Muscle of leg (tissue), 11 donors: ENCODE data around the gene IL3RA. TPM values are rescaled to one million over a fixed set of nuclear protein-coding genes. Genes with fewer than 3 reads are reported as not detected.
"Not testable (repeated sequence)": the region's sequence is repeated elsewhere in the genome, so short reads cannot be mapped to it uniquely, and the experiment has no call there.

Experiments
- DNase-seq: peaks from one replicate; pipeline ENCODE4 v3.0.0; 2013
- H3K27ac ChIP-seq: one replicate; pipeline ENCODE4 v1.5.1; 2013; ENCODE audit warnings: mild to moderate bottlenecking, low read length, control low read depth
- H3K27me3 ChIP-seq: one replicate; pipeline ENCODE4 v1.6.1; 2013; ENCODE audit warnings: low read length; ENCODE audit not compliant: control insufficient read depth, insufficient read depth
- H3K36me3 ChIP-seq: one replicate; pipeline ENCODE4 v1.6.1; 2013; ENCODE audit warnings: low read length; ENCODE audit not compliant: control insufficient read depth, insufficient read depth
- H3K4me1 ChIP-seq: one replicate; pipeline ENCODE4 v1.6.1; 2013; ENCODE audit warnings: low read length; ENCODE audit not compliant: control insufficient read depth, insufficient read depth
- H3K4me3 ChIP-seq: one replicate; pipeline ENCODE4 v1.5.1; 2013; ENCODE audit warnings: low read length, control low read depth
- H3K9me3 ChIP-seq: replicated peaks from 2 replicates; pipeline ENCODE4 v1.6.1; 2013; ENCODE audit warnings: low read depth, low read length; ENCODE audit not compliant: control insufficient read depth
- WGBS: methylation state at CpG from one replicate; pipeline ENCODE4 v1.1.5; 2013; ENCODE audit warnings: missing lambda C conversion rate; ENCODE audit not compliant: insufficient coverage; 5-methylcytosine and 5-hydroxymethylcytosine counted together
- polyA plus RNA-seq, 8 donors: library from polyadenylated mRNA; unstranded; fragments of 120-200 nt; gene quantifications; one replicate each; pipeline versions ENCODE4 v1.2.1 to v1.2.3, GENCODE V29; 2013; ENCODE audit warnings: inconsistent platforms in 1 of 8, low replicate concordance in 1 of 8; ENCODE audit not compliant: insufficient read length in 8 of 8, insufficient read depth in 1 of 8
- total RNA-seq: library from RNA; stranded (reverse); fragments of 120-200 nt; gene quantifications from one replicate; pipeline ENCODE4 v1.2.4, GENCODE V29; 2013

The IL3RA gene
- total and polyA plus RNA-seq, 9 donors: 7.8 to 24.7 (median 19.0) TPM

- Histone ChIP-seq H3K4me3 (no peak overlapping the region), H3K4me1 (peaks cover 21% of the 10 kb centered on the region), H3K27ac (no peak overlapping the region), H3K36me3 (peaks cover 10% of the 10 kb centered on the region), H3K27me3 (no peaks in the 10 kb centered on the region), H3K9me3 (no peaks in the 10 kb centered on the region)
- DNase-seq: no peak
- whole genome bisulfite sequencing: 72% methylated on average over 16 of the region's 29 CpGs
These were observed 61.1 kb downstream of the IL3RA start for GRCh38 chrX:1397441-1398270.

GRCh38 chrX:1398431-1399340 lies 62.1 kb downstream of the IL3RA start:
- Histone ChIP-seq H3K4me1 (peaks cover 15% of the 10 kb centered on the region), H3K27ac (no peak overlapping the region), H3K4me3 (no peak overlapping the region), H3K27me3 (no peaks in the 10 kb centered on the region), H3K36me3 (peaks cover 19% of the 10 kb centered on the region), H3K9me3 (no peaks in the 10 kb centered on the region)
- WGBS: 78% methylated on average over 22 of the region's 29 CpGs
- no peak for DNase-seq

GRCh38 chrX:1400049-1400448 lies 63.5 kb downstream of the IL3RA start:
- Histone ChIP-seq H3K9me3 (no peaks in the 10 kb centered on the region), H3K4me3 (no peak overlapping the region), H3K27ac (no peak overlapping the region), H3K27me3 (no peaks in the 10 kb centered on the region), H3K36me3 (peaks cover 30% of the 10 kb centered on the region), H3K4me1 (peaks cover 3% of the 10 kb centered on the region)
- no peak for DNase-seq
- WGBS: 79% methylated on average over 5 of the region's 12 CpGs

DNA sequence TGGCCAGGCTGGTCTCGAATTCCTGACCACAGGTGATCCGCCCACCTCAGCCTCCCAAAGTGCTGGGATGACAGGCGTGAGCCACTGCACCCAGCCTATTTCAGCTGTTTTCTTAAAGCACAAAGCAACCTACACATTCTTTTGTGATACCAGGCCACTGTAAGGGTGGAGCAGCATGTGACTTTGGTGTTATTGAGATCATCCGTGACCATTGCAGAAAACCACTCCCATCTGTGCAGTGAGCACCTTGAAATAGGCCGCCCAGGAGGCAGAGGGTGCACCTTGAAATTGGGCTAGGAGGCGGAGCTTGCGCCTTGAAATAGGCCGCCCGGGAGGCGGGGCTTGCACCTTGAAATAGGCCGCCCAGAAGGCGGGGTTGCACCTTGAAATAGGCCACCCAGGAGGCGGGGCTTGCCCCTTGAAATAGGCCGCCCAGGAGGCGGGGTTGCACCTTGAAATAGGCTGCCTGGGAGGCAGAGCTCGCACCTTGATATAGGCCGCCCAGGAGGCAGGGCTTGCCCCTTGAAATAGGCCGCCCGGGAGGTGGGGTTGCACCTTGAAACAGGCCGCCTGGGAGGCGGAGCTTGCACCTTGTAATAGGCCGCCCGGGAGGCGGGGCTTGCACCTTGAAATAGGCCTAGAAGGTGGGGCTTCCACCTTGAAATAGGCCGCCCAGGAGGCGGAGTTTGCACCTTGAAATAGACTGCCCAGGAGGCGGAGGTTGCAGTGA lies 64.3 kb downstream of the IL3RA start:
- no peak overlapping the region for H3K27ac ChIP-seq
- H3K4me3 ChIP-seq: no peak overlapping the region
- H3K9me3 ChIP-seq: no peaks in the 10 kb centered on the region
- H3K36me3 ChIP-seq: peaks cover 32% of the 10 kb centered on the region
- WGBS: 56% methylated on average over 24 of the region's 27 CpGs
- H3K4me1 ChIP-seq: no peaks in the 10 kb centered on the region
- peak; percentile 5 for DNase-seq
- H3K27me3 ChIP-seq: no peaks in the 10 kb centered on the region

GRCh38 chrX:1401611-1402430 lies 65.2 kb downstream of the IL3RA start:
- Histone ChIP-seq H3K27ac (no peak overlapping the region), H3K9me3 (no peaks in the 10 kb centered on the region), H3K4me1 (no peaks in the 10 kb centered on the region), H3K27me3 (no peaks in the 10 kb centered on the region), H3K36me3 (peaks cover 40% of the 10 kb centered on the region), H3K4me3 (no peak overlapping the region)
- DNase-seq: no peak
- WGBS: 80% methylated on average over 30 of the region's 30 CpGs

DNA sequence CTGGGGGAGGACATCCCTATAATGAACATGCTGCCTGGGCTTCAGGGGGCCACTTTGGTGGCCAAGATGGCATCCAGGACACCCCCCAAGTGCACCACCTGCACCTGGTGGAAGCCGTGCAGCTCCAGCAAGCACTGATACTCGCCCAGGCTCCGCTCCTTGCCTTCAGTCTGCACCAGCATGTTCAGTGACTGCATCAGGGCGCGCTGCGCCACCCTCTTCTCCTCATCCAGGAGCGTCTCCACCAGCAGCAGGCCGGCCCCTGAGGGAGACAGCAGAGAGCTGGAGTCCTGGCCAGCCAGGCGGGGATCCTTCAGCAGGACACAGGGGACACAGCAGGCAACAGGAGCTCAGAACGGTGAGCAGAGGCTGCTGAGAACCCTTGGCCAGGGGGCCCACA lies 66.6 kb downstream of the IL3RA start:
- Histone ChIP-seq H3K27ac (no peak overlapping the region), H3K4me1 (no peaks in the 10 kb centered on the region), H3K36me3 (peaks cover 50% of the 10 kb centered on the region), H3K27me3 (no peaks in the 10 kb centered on the region), H3K9me3 (no peaks in the 10 kb centered on the region), H3K4me3 (no peak overlapping the region)
- WGBS: 95% methylated on average over 6 of the region's 10 CpGs
- no peak for DNase-seq

DNA sequence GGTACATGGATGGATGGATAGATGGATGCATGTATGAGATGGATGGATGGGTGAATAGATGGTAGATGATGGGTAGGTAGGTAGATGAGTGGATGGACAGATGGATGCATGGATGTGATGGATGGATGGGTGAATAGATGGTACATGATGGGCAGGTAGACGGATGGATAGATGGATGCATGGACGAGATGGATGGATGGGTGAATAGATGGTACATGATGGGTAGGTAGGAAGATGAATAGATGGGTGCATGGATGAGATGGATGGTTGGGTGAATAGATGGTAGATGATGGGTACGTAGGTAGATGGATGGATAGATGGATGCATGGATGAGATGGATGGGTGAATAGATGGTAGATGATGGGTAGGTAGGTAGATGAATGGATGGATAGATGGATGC lies 67.3 kb downstream of the IL3RA start:
- not testable (repeated sequence) for DNase-seq, H3K4me1 ChIP-seq, H3K9me3 ChIP-seq, H3K4me3 ChIP-seq, H3K27me3 ChIP-seq, H3K27ac ChIP-seq
- WGBS: 93% methylated on average over 3 of the region's 3 CpGs
- H3K36me3 ChIP-seq: peaks cover 50% of the 10 kb centered on the region

DNA sequence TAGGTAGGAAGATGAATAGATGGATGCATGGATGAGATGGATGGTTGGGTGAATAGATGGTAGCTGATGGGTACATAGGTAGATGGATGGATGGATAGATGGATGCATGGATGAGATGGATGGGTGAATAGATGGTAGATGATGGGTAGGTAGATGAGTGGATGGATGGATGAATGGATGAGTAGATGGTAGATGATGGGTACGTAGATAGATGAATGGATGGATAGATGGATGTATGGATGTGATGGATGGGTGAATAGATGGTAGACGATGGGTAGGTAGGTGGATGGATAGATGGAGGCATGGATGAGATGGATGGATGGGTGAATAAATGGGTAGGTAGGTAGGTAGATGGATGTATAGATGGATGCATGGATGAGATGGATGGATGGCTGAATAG lies 69.2 kb downstream of the IL3RA start:
- not testable (repeated sequence) for H3K27me3 ChIP-seq, H3K4me3 ChIP-seq, H3K4me1 ChIP-seq, H3K27ac ChIP-seq, H3K9me3 ChIP-seq, DNase-seq
- 97% methylated on average over 2 of the region's 2 CpGs for WGBS
- H3K36me3 ChIP-seq: peaks cover 51% of the 10 kb centered on the region

GRCh38 chrX:1407035-1407434 lies 70.5 kb downstream of the IL3RA start:
- no peak for DNase-seq
- H3K27me3 ChIP-seq: no peaks in the 10 kb centered on the region
- H3K27ac ChIP-seq: no peak overlapping the region

More at GRCh38 chrX:1407035-1407434, 70.5 kb downstream of the IL3RA start:
- Histone ChIP-seq H3K4me1 (no peaks in the 10 kb centered on the region), H3K36me3 (peaks cover 53% of the 10 kb centered on the region), H3K4me3 (no peak overlapping the region), H3K9me3 (no peaks in the 10 kb centered on the region)
